Activated CD4-positive, alpha-beta T cell treated with anti-CD3 and anti-CD28 coated beads, Interleukin-2, amount 50 U/mL, for 1 hour (primary cell): ENCODE data around the gene ZMIZ1.

Experiments
- DNase-seq: peaks from one replicate; pipeline ENCODE4 v3.0.0-alpha.2; 2020

Gene ZMIZ1

DNA sequence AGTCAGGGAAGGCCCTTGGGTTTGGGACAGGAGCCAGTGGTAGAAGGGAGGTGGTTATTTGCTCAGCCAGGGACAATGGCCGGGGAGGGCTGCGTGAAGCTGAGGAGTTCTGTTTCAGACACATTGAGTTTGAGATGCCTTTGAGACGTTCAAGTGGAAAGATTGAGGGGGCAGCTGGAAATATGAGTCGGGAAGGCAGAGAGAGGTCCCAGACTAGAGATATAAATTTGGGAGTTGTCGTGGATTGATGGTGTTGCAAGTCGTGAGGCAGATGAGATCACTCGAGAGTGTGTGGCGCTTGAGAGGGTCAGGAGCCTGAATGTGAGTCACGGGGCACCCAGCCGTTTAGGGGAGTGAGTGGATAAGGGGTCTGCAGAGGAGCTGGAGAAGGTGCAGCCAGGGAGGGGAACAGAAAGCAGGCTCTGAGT, 73.3 kb downstream of the ZMIZ1 start:
- DNase-seq = no peak

DNA sequence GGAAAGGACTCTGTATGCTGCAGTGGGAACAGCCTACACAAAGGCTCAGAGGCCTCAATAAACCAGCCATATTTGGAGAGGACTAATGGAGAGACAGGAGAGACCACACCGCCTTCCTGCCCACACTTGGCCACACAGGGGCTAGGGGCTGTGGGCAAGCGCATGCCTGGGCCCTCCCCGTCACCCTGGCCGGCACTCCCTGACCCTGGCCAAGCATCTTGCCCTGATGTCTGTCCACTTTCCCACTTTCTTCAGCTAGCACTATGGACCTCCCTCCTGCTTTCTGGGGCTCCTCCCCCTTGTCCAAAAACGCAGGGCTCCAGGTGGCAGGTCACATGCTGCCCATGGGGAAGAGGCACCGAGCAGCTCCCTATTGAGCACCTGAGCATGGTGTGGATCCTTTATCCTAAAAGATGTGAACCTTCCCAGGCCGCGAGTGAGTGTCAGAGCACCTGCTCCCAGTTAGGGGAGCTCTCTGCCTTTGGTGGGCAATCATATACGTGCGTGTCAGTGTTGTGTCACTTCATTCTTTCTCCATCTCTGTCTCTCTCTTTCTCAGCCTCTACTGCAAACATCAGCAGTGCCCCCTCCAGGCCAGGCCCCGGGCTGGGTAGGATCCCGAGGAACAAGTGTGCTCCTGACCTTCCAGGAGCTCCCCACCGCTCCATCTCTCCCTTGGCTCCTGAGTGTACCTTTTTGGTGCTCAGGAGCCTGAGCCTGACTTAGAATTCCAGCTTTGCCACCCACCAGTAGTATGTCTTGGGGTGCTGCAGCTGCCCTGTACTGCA, 74.0 kb downstream of the ZMIZ1 start:
- no peak for DNase-seq

DNA sequence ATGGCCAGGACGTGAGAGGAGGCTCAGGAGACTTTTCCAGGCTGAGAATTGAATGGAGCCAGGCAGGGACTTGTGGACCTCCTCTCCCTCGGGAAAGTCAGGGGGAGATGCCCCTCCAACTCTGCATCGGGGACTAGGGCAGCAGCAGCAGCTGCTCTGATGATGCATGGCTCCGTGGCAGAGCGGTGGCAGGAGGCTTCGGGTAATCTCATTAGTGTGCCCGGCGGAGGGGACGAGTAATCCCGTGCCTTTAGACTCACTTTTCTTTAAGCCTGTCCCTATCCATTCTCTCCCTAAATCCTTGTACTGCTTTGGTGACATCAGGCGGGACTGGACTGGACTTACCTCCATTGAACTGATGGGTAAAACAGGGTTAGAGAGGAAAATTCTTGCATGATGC, 75.1 kb downstream of the ZMIZ1 start:
- no peak for DNase-seq

DNA sequence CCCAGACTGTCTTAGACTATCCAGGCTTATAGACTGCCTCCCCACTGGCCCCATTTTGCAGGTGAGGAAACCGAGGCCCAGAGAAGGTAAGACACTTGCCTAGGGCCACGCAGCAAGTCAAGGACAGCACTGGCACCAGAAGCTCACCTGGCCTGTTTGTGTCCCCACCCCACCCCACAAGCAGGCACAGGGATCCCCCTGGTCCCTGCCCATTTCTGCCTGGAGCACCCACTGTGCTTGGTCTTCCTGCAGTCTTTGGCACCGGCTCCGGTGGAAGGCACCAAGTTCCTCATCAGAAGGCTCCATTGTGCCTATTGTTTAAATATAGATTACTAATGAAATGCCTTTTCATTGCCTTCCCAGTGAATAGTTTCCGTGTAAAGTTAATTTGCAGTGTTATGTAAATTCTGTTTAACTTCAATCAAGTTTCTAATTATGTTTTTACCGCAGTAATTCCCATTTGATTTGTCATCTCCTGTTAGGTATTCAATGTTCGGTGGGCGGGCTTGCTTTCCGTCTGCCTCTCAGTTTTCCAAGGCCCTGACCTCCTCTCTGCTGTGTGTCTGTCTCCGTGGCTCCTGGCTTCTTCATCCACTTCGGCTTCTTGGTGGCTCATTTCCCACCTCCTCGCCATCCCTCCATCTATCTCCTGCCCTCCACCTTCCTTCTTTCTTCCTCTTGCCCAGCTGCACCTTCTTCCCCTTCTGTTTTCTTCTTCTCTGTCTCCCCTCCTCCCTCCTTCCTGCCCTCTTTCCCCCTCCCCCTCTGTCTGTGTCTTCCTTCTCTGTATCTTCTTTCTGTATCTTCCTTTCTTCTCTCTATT, 75.8 kb downstream of the ZMIZ1 start:
- DNase-seq = no peak

DNA sequence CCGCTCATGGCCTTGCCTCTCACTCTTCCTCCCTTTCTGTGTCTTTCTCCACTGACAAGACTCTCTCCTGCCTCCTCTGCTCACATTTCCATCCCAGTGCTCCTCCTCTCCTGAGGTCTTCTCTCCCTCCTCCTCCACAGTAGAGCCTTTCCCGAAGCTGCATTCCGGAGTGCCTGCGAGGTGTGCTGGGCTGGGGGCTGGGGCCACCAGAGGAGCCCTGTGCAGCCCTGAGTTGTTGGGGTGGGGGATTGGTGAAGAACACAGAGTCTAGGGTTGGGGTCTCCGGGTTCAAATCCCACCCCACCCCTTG, 76.4 kb downstream of the ZMIZ1 start:
- no peak for DNase-seq

DNA sequence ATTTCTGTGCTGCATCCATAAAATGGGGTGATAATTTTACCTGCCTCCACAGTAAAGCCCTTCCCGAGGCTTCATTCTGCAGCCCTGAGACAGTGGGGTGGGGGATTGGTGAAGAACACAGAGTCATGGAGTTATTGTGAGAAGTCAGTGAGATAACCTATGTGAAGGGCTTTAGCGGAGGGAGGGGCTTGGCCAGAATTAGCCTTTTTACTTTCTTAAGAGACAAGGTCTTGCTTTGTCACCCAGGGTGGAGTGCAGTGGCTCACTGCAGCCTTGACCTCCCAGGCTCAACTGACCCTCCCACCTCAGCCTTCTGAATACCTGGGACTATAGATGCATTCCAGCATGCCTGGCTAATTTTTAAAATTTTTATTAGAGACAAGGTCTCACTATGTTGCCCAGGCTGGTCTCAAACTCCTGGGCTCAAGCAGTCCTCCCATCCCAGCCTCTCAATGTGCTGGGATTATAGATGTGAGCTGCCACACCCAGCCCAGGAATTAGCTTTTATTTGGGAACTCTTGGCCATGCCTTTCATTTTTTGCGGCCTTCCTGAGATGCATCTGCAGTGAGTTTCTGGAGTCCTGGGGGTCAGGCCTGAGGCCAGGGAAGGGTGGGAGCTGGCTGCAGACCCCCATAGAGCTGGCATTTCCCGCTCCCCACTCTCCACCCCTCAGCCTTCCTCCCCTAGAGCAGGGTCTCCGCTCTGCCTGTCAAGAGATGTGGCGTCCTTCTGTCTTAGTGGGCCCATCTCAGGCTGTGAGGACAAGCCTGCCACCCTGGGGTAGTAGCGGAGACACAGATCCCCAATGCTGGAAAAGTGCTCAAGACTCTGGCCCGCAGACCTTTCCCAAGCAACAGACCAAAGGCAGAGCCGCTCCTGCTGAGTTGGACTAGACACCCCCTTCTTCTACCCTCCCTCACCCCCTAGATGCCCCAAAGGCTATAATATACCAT, 77.0 kb downstream of the ZMIZ1 start:
- DNase-seq = no peak

DNA sequence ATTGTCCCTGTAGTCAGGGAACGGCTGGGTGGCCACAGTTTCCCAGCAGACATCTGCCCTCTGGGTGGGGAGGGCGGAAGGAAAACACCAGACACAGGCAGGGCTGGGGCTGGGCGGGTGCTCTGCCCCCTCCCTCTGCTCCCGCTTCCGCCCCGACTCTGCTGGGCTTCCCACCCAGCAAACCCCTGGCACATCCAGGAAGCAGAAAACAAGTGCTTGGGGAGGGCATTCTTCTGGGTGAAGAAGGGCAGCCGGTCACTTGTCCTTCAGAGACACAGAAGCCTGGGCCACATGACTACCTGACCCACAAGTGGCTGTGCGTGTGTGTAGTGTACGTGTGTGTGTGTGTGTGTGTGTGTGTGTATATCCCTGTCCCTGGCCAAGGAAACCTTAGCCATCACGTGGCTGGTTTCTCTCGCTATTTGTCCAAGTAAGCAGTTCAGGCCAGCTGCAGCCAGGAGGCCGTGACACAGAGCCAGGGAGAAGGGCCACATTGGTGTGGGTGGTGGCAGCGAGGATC, 77.9 kb downstream of the ZMIZ1 start:
- no peak for DNase-seq

DNA sequence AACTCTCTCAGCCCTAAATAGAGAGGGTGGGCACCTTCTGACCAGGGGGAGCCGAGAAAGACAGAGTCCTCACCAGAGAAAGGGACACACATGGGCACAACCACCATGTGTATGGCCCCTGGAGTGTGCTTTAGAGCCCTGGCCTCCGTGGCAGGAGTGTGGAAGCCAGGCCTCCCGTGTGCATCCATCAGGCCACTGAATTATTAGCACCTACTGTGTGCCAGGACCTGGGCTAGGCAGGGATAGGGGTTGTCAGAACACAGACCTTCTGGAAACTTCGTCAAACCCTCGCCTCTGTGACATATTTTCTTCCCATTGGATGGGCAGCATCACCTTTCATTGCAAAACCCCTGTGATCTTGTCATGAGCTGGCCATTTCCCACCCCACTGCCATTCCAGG, 78.5 kb downstream of the ZMIZ1 start:
- DNase-seq = no peak

DNA sequence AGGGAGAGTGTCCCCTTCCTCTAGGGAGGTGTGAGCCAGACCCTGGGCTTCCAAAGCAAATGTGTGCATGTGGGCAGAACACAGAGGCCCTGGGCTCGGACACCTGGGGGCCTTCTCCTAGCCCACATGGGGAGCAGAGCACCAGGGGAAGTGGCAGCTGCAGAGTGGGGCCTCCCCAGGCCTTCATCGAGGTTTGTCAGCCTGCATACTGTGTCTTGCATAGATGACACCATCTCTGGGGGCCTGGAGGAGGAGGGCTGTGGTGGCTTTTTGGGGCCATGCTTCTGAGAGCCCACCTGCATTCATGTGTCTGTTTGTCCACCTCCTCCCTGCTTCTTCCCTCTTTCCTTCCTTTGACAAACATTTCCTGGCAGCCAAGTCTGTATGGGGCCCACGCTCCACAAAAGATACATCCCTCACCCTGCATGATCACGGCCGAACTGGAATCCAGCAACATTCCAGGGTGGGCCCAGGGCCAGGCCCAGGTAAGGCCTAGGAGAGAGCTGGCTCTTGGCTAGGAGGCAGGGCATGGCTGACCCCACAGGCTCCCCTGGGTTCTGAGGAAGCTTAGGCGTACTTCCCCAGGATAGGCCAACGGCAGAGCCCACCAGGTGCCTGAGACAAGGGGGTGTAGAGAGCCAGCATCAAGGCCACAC, 79.2 kb downstream of the ZMIZ1 start:
- no peak for DNase-seq

DNA sequence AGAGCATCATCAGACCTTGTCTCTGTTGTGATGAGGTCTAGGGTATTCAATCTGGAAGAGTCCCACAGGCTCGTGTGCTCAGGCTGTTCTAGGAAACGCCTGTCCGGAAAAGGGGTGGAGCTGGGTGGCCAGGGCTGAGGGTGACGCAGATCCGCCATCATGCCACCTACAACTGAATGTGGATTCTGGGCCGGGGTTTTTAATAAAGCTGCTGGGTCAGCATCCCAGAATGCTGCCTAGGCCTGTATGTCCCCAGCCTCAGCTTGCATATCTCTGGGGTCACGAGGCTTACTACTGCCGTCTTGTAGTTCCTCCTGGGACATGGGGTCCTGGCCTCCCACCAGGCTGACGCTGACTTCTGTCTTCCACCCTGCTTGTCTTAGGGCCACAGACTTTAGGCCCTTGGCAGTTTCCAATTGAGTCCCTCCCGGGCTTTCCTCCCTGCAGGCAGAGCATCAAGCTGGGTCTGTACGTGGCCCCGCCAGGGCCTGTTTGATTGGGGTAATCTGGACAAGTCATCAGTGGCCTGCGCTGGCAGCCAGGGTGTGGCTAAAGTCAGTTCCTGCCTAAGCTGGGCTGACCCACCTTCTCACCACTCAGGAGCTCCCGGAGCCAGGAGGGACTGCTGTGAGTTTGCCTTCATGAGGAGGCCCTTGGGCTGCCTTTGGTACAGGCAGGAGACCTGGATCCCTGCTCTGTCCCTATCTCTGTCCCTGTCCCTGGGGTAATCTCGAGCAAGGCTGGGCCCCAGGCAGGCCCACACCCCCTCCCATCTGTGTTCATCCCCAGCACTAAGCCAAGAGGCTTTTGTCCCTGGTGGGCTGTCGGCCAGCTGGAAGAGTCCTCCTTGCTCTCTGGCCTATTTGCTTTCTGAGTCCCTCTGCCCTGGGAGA, 79.9 kb downstream of the ZMIZ1 start:
- no peak for DNase-seq

DNA sequence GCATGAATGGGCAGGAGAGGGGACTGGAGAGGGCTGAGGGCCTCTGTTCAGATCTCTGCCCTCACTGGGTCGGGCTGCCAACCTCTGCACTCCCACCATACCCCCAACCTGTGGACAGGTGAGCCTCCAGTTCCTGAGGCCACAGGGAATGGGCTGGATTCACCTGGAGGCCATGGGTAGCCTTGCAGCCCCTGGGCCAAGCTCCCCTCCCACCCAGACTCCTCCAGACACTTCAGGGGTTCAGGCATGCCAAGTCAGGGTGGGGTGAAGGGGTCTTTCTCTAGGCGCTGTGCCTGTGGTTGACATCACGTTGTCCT, 80.5 kb downstream of the ZMIZ1 start:
- DNase-seq = no peak

DNA sequence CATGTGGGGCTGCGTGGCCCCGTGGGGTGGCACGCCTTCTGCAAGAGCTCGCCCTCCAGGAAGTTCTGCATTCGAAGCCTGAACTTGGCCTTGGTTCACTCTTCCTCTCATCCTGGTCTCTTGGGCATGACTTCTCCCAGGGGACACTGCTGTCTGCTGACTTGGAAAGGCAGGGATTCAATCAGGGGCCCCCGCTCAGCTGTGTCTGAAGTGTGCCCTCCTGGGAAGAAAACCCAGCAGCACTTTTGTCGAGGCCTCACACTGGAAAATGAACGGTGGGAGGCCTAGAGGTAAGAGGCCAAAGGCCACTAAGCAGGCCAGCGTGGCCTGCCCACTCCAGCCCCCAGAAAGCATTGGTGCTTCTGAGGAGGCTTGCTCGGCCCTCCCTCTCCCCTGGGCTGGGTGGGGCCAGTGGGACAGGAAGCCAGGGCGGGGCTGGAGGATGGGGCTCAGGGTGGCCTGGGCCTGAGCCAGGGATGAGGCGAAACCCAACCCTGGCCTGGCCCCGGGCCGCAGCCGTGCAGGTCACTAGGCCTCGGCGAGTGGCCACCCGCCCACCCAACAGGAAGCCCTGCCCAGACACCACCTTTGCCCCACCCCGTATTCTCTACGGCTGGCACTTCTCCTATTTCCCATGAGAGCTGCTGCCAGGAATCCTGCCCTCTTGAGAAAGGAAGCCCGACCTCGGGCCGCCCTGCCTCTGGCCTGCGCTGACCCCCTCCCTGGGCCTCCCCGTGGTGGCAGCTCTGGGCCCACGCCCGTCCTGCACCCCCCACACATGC, 81.1 kb downstream of the ZMIZ1 start:
- peak; percentile 17 for DNase-seq

DNA sequence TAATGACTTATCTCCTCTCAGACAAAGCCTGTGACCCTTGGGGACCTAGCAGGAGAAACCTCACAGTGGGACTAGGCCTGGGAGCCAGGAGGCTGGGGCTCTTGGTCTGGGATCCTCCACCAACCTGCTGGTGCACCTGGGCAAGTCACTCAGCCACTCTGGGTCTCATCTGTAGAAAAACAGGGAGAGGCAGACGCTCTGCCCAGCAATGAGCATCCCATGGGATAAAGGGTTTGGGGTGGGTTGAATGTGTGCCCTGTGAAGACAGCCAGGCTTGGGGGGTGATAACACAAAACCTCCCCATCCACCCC, 81.6 kb downstream of the ZMIZ1 start:
- no peak for DNase-seq

DNA sequence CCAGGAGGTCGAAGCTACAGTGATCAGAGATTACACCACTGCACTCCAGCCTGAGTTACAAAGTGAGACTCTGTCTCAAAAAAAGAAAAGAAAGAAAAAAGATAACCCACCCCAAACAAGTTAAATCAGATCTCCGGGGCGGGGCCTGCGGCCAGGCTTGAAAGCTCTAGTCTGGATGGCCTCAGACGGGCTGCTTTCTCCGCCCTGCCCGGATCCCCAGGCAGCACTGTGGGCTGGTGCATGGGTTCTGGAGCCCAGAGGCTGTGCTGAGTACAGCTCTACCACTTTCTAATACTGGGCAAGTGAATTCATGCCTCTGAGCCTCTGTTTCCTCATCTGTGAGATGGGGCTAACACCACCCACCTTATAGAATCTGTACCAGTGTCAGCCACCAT, 83.7 kb downstream of the ZMIZ1 start:
- DNase-seq = no peak

DNA sequence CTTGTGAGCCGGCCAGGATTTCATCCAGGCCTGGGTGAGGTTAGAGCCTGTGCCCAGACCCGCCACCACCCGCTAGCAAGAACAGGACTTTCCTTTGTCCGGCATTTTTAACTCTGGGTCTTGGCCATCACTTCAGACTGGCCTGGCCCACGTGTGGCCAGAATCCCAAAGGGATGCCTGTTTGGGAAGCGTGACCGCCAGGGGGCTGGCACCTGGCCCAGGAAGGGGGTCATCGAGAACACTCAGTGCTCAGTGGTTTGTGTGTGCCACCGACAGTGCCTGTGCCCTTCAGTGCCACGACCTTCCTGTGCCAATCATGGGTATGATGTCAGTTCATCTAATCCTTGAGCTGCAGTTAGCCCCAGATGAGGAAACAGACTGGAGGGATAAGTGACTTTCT, 85.0 kb downstream of the ZMIZ1 start:
- DNase-seq = no peak

DNA sequence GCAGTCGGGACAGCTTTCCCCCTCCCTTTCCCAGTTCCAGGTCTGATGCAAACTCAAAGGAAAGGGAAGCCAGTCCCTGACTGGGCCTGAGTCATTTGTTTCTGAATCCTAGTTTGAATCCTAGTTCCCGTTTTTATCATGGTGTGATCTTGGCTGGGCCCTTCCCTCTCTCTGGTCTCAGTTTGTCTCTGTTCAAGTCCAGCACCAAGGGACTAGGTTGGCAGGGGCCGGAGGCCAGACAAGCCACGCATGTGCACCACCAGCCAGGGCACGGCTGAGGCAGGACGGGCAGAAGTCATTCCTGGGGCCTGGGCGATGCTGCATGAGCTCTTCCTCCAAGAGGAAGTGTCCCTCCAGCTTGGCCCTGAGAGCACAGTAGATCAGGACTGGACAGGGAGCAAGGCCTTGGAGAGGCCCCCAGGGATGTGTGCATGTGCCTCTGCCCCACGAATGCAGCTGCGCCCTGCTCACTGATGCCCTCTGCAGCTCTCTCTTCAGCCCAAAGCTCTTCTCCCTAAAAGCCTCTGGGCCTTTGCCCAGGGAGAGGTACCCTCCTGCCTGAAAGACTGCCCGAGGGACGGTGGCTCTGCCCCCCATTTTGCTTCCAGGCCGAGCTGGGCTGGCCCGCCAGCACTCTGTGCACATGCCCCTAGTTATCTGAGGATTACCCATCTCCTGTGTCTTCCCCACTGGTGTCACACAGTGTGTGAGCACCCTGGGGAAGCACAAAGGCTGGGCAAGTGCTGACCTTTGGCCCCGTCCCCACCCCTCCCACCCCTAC, 86.7 kb downstream of the ZMIZ1 start:
- DNase-seq = no peak

DNA sequence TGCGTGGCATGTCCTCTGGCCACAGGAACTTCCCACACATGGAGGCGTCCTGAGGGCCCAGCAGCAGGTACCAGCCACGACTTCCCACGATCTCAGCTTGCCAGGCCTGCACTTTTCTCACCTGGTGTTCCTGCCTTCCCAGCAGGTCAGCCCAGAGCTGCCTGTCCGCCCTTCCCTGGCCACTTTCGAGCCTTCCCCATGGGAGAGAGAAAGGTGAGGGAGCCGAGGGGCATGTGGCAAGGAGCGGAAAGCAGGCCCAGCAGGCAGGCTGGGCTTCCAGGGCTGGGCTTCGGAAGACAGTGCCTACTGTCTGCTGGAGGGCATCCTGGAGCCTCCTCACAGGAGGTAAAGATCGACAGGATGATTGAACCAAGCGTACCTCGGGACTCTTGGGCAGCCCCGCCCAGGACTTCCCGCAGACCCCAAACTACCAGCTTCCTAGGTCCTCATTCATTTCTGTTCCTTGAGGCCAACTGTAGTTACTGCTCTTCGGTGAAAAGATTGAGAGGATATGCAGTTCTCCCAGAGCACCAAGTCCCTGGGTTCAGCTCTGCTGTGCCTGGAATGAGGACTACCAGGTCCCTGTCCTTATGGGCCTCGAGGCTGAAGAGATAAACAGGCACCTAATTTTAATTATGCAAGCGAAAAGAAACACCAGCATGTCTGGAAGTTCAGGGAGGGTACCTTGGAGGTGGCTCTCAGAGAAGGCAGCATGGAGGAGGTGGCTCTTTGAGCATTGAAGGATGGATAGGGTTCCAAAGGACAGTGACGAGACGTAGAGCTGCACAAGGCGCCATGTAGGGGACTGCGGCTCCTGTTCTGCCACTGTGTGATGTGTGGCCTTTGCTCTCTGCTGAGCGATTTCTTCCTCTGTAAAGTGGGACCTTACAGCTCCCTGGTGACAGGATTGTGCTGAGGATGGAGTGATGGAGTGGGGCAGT, 87.8 kb downstream of the ZMIZ1 start:
- no peak for DNase-seq

DNA sequence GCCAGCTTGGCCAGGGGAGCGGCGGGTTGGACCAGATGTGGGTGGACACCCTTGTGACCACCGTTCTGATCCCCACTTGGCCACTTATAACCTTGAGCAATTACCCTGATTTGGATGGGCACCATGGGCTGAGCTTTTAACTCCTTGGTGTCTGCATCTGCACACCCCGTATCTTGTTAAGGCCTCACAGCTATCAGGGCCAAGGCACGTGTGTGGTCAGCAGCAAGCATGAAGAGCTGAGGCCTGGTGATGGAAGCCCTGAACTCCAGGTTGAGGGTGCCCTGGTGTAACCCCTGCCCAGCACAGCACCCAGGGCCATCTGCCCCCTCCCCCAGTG, 89.2 kb downstream of the ZMIZ1 start:
- DNase-seq = no peak

DNA sequence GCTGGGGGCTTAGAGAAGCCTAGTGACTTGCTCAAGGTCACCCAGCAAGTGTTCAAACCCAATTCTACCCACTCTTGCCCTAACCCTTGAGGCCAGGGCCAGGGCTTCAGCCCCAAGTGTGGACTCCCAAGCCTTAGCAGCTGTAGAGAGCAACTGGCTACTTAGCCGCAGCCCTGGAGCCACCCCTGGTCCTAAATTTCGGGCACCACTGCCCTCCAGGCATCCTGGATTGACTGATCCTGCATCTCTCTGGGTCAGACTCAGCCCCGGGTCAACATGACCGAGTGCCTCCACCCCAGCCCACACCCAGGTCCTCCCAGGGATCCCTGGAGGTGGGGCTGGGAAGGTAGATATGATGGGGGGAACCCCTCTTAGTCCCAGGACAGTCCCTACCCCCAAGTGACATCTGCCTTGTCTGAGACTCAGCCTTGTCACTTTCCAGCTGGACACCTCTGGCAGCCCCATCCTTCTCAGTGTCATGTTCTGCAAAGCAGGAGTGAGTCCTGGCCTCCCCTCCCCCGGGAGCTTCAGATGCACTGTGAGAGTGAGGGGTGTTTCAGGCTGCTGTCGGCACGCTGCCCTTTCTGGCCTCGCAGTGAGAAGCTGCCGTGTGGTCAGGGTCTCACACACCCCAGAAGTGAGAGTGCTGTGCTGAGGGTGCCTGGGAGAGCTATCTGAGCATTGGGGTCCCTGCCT, 89.8 kb downstream of the ZMIZ1 start:
- DNase-seq = no peak
